ENCODE data around the gene CNOT1.

GRCh38 chr16:58518980-58519368 is 110.7 kb downstream of the CNOT1 start:
- no peak for TF ChIP-seq CTCF (IDR thresholded peaks at IDR 0.05; ENCODE audit: low read depth, low read length, poor library complexity, severe bottlenecking)
- TF ChIP-seq EZH2phosphoT487 (IDR thresholded peaks at IDR 0.05; ENCODE audit: borderline replicate concordance, low read length) = no peak

All from DOHH2 (cell line).